Urinary bladder (tissue), 4 donors: Measurements from ENCODE around the gene CNTNAP2. TPM values are rescaled to one million over a fixed set of nuclear protein-coding genes. Genes with fewer than 3 reads are reported as not detected.

Experiments used
- DNase-seq: peaks from one replicate; pipeline ENCODE4 v3.0.0-alpha.2; 2015; ENCODE audit errors: extremely low spot score
- H3K27ac ChIP-seq: one replicate; pipeline ENCODE4 v1.5.1; 2013; ENCODE audit warnings: low read depth, mild to moderate bottlenecking, moderate library complexity
- H3K36me3 ChIP-seq: one replicate; pipeline ENCODE4 v1.6.1; 2013; ENCODE audit warnings: mild to moderate bottlenecking, moderate library complexity; ENCODE audit not compliant: insufficient read depth
- H3K4me1 ChIP-seq: one replicate; pipeline ENCODE4 v1.6.1; 2013; ENCODE audit warnings: mild to moderate bottlenecking, moderate library complexity; ENCODE audit not compliant: insufficient read depth
- H3K4me3 ChIP-seq: one replicate; pipeline ENCODE4 v1.5.1; 2013; ENCODE audit warnings: low read depth, low read length
- WGBS: extraction: QIAGEN DNeasy Blood & Tissue Kit; methylation state at CpG from one replicate; pipeline ENCODE4 v1.1.7; 2013; 5-methylcytosine and 5-hydroxymethylcytosine counted together
- polyA plus RNA-seq: library from polyadenylated mRNA; stranded (reverse); fragments of 200-250 nt; gene quantifications from one replicate; pipeline ENCODE4 v1.2.3, GENCODE V29; 2013
- total RNA-seq: library from RNA; depleted of rRNA; stranded (reverse); fragments of >200 nt; gene quantifications from one replicate; pipeline ENCODE4 v1.2.3, GENCODE V29; 2014
- donor health status: healthy with polysubstance abuse.
- donor health status: healthy.

The CNTNAP2 gene
- total and polyA plus RNA-seq, 2 donors: 0.28 to 23.3 TPM

DNA sequence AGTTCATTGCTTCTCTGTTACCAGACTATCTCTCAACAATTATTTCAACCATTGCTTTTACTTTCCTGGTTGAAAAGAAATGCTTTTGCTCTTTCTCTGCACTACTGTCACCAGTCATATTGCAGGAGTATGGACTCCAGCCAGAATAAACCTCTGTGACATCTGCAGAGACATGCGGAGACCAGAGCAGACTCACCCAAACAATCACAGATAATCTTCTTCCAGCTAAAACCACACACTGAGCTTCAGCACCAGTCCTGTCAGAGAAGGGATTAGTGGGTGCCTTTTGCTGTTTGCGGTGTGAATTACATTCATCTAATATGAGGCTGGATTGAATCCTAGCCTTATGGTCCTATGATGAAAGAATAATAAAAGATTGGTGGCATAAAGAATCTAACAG, 258.6 kb downstream of the CNTNAP2 start:
- DNase-seq: no peak
- no peaks in the 10 kb centered on the region for H3K4me1 ChIP-seq
- 26% methylated on average over 2 of the region's 2 CpGs for WGBS
- no peaks in the 10 kb centered on the region for H3K36me3 ChIP-seq
- H3K27ac ChIP-seq: no peak overlapping the region
- H3K4me3 ChIP-seq: no peak overlapping the region

DNA sequence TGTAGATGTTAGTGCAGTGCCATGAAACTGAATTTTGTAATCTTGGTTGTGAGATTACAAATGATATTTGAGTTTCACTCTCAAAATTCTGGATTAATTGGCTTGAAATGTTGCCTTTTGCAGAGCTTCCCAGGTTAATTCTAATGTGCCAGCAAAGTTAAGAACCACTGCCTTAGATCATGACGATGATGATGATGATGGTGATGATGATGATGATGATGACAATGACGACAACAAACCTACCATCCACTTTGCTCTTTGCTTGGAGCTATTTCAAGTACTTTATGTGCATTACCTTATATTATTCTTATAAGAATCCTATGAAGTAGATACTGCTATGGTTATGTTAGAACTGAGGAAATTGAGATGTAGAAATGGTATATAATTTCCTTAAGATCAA, 261.6 kb downstream of the CNTNAP2 start:
- Histone ChIP-seq H3K27ac (no peak overlapping the region), H3K4me1 (no peaks in the 10 kb centered on the region), H3K4me3 (no peak overlapping the region), H3K36me3 (no peaks in the 10 kb centered on the region)
- no peak for DNase-seq
- WGBS: 90% methylated on average over 2 of the region's 2 CpGs

DNA sequence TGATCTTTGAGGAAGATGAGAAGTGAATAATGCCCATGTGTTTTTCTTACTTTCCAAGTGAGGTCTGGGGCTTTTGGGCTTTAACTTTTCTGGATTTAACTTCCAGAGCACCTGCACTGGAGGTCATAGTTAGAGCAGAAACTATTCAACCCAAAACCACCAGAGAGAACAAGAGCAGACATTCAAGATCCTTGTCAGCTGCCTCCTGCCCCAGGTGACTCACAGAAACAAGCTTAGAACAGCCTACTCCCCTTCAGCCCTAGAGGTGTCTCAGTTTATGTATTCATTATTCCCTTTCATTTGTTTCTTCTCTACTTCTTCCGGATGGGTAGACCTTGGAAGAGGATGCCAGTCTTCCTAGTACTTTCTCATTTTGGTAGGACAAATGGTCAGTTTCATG, 270.5 kb downstream of the CNTNAP2 start:
- no peak overlapping the region for H3K27ac ChIP-seq
- H3K4me3 ChIP-seq: no peak overlapping the region
- H3K4me1 ChIP-seq: no peaks in the 10 kb centered on the region
- DNase-seq: no peak
- WGBS: 95% methylated on average over 1 of the region's 1 CpG
- H3K36me3 ChIP-seq: no peaks in the 10 kb centered on the region

DNA sequence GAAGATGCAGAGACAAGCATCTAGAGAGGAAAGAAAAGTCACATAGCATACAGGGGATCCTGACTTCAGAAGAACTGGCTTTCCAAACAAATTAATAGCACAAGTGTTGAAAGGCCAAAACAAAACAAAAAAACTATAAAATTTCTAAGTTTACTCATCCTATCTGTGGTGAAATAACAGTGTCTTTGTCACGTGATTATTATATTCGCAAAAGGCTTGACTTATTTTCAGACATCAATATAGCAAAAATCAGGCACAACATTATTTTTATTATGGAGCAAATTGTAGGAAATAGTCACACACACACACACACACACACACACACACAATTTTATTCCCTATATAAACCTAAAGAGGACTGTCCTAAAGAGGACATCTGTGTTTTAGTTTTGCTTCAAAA, 272.3 kb downstream of the CNTNAP2 start:
- whole genome bisulfite sequencing: 46% methylated on average over 2 of the region's 2 CpGs
- Histone ChIP-seq H3K36me3 (no peaks in the 10 kb centered on the region), H3K27ac (no peak overlapping the region), H3K4me1 (no peaks in the 10 kb centered on the region), H3K4me3 (no peak overlapping the region)
- DNase-seq: no peak

DNA sequence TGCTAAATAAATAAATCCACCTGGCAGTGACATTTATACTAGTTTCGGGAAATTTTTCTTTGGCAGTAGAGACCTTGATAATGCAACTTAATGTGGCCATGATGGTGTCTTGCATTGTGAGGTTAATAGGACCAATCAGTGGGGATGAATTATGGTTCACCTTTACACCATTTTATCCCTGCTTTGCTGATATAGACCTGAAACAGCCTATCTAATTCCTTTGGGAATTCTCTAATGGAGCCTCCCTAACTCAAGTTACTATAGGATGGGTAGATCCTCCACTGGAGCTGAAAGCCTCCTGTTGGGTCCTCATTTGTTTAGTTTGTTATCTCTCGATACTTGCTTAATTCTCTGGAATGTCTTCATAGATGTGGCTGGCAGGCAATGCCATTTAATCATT, 276.7 kb downstream of the CNTNAP2 start:
- H3K4me3 ChIP-seq: no peak overlapping the region
- 72% methylated on average over 2 of the region's 2 CpGs for WGBS
- no peaks in the 10 kb centered on the region for H3K4me1 ChIP-seq
- no peak for DNase-seq
- H3K27ac ChIP-seq: no peak overlapping the region
- H3K36me3 ChIP-seq: no peaks in the 10 kb centered on the region

DNA sequence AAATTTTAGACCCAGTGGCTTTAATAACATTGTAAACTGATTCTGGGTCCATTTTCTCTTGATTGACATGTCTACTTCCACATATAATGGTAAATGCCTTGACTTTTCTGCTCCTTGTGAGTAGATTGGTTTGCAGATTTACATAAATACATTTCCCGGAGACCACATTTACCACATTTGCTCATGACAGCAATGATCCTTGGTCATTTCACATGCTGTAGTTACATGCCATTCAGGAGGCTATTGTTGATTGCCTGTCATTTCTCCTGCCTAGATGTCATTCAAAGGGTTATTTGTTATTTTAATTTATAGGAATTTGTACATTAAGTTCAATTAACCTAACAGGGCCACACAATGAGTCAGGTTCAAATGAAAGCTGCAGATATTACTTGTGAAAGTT, 280.5 kb downstream of the CNTNAP2 start:
- no peaks in the 10 kb centered on the region for H3K4me1 ChIP-seq
- no peaks in the 10 kb centered on the region for H3K36me3 ChIP-seq
- H3K27ac ChIP-seq: no peak overlapping the region
- DNase-seq: no peak
- no peak overlapping the region for H3K4me3 ChIP-seq
- WGBS: 1% methylated on average over 1 of the region's 1 CpG

DNA sequence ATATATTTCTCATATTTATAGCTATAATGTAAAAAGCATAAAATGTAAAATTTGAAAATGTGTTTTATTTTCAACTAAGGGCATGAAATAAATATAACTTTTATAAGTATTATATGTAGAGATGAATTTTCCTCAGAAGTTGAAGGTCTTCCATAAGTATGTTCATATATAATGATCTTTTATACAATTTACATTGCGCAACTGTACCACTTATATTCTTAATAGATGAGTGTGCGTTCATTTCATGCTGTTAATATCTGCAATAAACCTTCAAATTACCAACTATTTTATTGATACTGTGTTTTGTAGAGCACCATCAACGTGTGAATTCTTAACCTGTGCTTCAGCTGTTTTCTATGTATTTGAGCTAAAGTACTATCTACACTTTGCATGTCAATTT, 285.3 kb downstream of the CNTNAP2 start:
- no peak overlapping the region for H3K27ac ChIP-seq
- H3K36me3 ChIP-seq: no peaks in the 10 kb centered on the region
- no peaks in the 10 kb centered on the region for H3K4me1 ChIP-seq
- no peak overlapping the region for H3K4me3 ChIP-seq
- DNase-seq: no peak
- 78% methylated on average over 3 of the region's 3 CpGs for WGBS

DNA sequence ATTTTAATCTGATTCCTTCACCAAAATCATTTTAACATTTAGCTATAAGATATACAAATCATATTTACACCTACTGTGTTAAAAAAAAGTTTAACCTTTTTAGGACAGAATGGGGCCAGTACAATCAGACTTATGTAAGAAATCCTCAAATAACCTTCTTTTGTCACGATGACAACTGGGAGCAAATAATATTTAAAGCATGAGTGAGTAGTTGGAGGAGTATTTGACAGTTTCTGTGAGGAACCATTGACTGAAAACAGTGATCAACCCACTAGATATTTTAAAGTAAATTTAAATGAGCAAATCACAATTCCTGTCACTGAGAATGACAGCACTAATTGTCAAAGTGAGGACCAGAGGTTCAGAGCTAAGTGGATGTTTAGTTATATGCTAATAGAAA, 289.1 kb downstream of the CNTNAP2 start:
- no peaks in the 10 kb centered on the region for H3K36me3 ChIP-seq
- no peak overlapping the region for H3K27ac ChIP-seq
- no peaks in the 10 kb centered on the region for H3K4me1 ChIP-seq
- 85% methylated on average over 1 of the region's 1 CpG for WGBS
- no peak for DNase-seq
- no peak overlapping the region for H3K4me3 ChIP-seq

DNA sequence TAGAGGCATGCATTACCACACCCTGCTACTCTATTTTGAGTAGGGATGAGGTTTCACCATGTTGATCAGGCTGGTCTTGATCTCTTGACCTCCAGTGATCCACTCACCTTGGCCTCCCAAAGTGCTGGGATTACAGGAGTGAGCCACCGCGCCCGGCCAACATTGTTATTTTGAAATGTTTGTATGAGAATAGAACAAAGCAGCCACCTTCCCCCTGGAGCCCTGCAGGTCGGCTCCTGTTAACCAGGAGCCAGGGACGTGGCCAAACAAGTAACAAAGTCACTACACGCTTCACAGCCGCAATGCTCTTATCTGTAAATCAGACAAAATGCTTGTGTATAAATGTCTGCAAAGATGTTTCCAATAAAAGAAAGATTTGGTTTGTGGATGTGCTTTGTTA, 295.4 kb downstream of the CNTNAP2 start:
- no peak overlapping the region for H3K4me3 ChIP-seq
- 45% methylated on average over 7 of the region's 7 CpGs for WGBS

DNA sequence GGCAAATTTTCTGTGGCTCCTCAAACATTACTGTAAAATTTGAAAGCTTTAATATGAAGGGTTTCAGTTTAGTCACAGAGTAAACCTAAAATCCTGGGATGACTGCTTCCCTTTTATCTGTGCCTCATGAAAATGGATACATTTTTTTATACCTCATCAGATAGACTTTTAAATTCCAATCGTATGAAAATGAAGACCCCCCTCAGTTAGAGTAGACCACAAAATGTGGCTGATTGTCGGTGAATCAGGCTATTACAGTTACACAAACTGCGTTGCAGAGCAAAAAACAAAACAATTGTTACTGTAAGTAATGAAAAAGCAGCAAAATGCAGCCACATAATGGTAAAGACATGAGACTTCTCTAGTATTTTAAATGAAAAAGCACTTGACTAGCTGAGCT, 296.2 kb downstream of the CNTNAP2 start:
- no peak overlapping the region for H3K4me3 ChIP-seq

More for the DNA sequence above, 295.4 kb downstream of the CNTNAP2 start:
- no peak for DNase-seq
- Histone ChIP-seq H3K36me3 (no peaks in the 10 kb centered on the region), H3K4me1 (no peaks in the 10 kb centered on the region), H3K27ac (no peak overlapping the region)

DNA sequence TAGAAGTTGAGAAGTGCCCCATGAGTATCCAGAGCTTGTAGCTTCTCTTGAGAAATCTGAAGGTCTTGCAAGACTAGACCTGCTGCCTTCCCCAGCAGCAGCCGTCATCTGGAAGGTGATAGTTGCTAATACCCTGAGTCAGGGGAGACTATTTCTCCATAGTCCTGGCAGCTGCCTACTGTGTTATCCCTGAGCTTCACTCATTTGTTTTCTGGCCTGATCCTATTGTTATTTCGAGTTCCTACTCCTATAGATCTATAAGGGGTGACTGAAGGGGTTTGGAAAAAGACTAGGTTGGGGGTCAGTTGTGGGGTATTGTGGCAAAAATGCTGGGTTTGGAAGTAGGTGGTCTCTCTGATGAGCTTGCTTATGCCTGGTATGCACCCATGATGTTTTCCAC, 297.8 kb downstream of the CNTNAP2 start:
- Histone ChIP-seq H3K27ac (no peak overlapping the region), H3K4me1 (no peaks in the 10 kb centered on the region), H3K36me3 (no peaks in the 10 kb centered on the region), H3K4me3 (no peak overlapping the region)
- WGBS: 68% methylated on average over 2 of the region's 2 CpGs
- no peak for DNase-seq

More for the DNA sequence above, 296.2 kb downstream of the CNTNAP2 start:
- no peak for DNase-seq
- H3K27ac ChIP-seq: no peak overlapping the region
- no peaks in the 10 kb centered on the region for H3K36me3 ChIP-seq
- 76% methylated on average over 3 of the region's 3 CpGs for WGBS
- H3K4me1 ChIP-seq: no peaks in the 10 kb centered on the region

DNA sequence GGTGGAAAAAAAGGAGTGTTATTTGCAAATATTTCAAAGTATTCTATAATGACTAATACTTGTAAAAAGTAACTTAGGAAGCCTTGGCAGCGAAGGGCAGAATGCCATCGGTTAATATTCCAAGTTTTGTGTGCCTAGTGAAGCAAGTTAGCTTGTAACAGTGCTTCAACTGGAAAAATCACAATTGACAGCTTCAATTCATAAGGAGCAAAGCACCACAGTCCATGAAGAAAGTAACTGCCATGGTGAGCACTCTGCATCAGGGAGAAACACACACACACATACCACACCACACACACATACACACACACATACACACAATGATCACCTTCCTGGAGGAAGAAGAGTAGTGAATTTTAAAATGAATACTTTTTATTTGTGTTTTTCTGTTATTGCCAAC, 298.3 kb downstream of the CNTNAP2 start:
- H3K36me3 ChIP-seq: no peaks in the 10 kb centered on the region
- 74% methylated on average over 2 of the region's 2 CpGs for WGBS
- no peak for DNase-seq
- no peak overlapping the region for H3K4me3 ChIP-seq
- no peaks in the 10 kb centered on the region for H3K4me1 ChIP-seq
- no peak overlapping the region for H3K27ac ChIP-seq

GRCh38 chr7:146417176-146417575, 300.6 kb downstream of the CNTNAP2 start:
- Histone ChIP-seq H3K4me1 (no peaks in the 10 kb centered on the region), H3K27ac (no peak overlapping the region), H3K4me3 (no peak overlapping the region), H3K36me3 (no peaks in the 10 kb centered on the region)
- DNase-seq: no peak

GRCh38 chr7:146423446-146423845, 306.8 kb downstream of the CNTNAP2 start:
- no peak overlapping the region for H3K27ac ChIP-seq
- whole genome bisulfite sequencing: 92% methylated on average over 1 of the region's 1 CpG
- H3K36me3 ChIP-seq: no peaks in the 10 kb centered on the region
- H3K4me1 ChIP-seq: no peaks in the 10 kb centered on the region
- H3K4me3 ChIP-seq: no peak overlapping the region
- no peak for DNase-seq

GRCh38 chr7:146424084-146424483, 307.5 kb downstream of the CNTNAP2 start:
- WGBS: 69% methylated on average over 6 of the region's 6 CpGs
- DNase-seq: no peak
- no peak overlapping the region for H3K4me3 ChIP-seq
- H3K36me3 ChIP-seq: no peaks in the 10 kb centered on the region
- no peak overlapping the region for H3K27ac ChIP-seq
- no peaks in the 10 kb centered on the region for H3K4me1 ChIP-seq
